ENCODE measurements around the gene UROC1.

DNA sequence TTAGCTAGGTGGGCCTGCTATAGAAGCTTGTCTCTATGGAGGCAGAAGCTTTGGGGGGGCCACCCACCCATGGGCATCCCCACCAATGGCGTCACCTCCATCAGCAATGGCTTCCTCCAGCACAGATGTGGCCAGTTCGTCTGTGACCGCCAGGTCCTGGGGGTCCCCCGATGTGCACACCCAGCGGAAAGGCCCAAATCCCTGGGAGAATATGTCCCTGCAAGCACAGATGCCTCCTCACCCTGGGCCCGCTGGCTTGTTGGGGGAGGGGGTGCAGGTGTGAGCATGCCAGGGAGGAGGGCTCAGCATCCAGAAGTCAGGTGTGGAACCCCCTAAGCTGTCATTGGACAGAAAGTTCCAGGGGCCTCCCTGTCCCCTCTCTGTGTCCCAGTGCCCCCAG, 19.6 kb downstream of the UROC1 start:
- TF ChIP-seq GATA3 (IDR thresholded peaks at IDR 0.05; ENCODE audit: low read depth, low read length) (no peak), GATA2 (IDR thresholded peaks at IDR 0.05; ENCODE audit: low read depth, low read length) (no peak)
